H1 (cell line): ENCODE measurements around the gene AURKAIP1. TPM values are rescaled to one million over a fixed set of nuclear protein-coding genes. Genes with fewer than 3 reads are reported as not detected.
A peak's percentile ranks its signal among the peaks of the same experiment; 100 is the strongest.

Experiments
- CBX5 ChIP-seq: fragments of 300-800, 300-1000 bp; sonication (generic); IDR thresholded peaks from 2 replicates; pipeline ENCODE4 v1.7.1; 2016; ENCODE audit warnings: antibody characterized with exemption, low read length, low read depth
- CBX8 ChIP-seq: fragments of 300-800, 300-1000 bp; sonication (generic); IDR thresholded peaks from 2 replicates; pipeline ENCODE4 v1.7.1; 2016; ENCODE audit warnings: low read depth, low read length, borderline replicate concordance
- CEBPB ChIP-seq: IDR thresholded peaks from 2 replicates; pipeline ENCODE4 v1.6.1; 2012; ENCODE audit warnings: low read depth, low read length
- CREB1 ChIP-seq: IDR thresholded peaks from 2 replicates; pipeline ENCODE4 v1.6.1; 2012; ENCODE audit warnings: inconsistent platforms
- EGR1 ChIP-seq: IDR thresholded peaks from 2 replicates; pipeline ENCODE4 v1.6.1; 2011; ENCODE audit warnings: low read depth, low read length, borderline replicate concordance
- MAFK ChIP-seq: IDR thresholded peaks from 2 replicates; pipeline ENCODE4 v1.6.1; 2012; ENCODE audit warnings: low read depth, mild to moderate bottlenecking, improper control_type of control experiment, low read length
- NRF1 ChIP-seq: IDR thresholded peaks from 2 replicates; pipeline ENCODE4 v1.6.1; 2011; ENCODE audit warnings: mild to moderate bottlenecking, low read depth, low read length, improper control_type of control experiment
- POLR2A ChIP-seq, 2 experiments: IDR thresholded peaks; 1 replicate in 1 of 2; 2 replicates in 1 of 2; pipeline ENCODE4 v1.6.1; 2011; ENCODE audit warnings: low read depth in 2 of 2, low read length in 2 of 2, mild to moderate bottlenecking in 2 of 2; ENCODE audit errors: control extremely low read depth in 1 of 2
- POU5F1 ChIP-seq: IDR thresholded peaks from 2 replicates; pipeline ENCODE4 v1.6.1; 2011; ENCODE audit warnings: low read depth, mild to moderate bottlenecking, low read length, moderate library complexity
- RAD21 ChIP-seq, 2 experiments: IDR thresholded peaks in 1 of 2; conservative IDR thresholded peaks in 1 of 2; 2 replicates each; pipeline ENCODE4 v1.6.1; 2011; ENCODE audit warnings: low read depth in 2 of 2, low read length in 2 of 2, improper control_type of control experiment in 1 of 2, inconsistent platforms in 1 of 2, mild to moderate bottlenecking in 1 of 2, moderate library complexity in 1 of 2
- SAP30 ChIP-seq: fragments of 300-600 bp; sonication (generic); IDR thresholded peaks from 2 replicates; pipeline ENCODE4 v1.7.1; 2012; ENCODE audit warnings: low read length, moderate library complexity, mild to moderate bottlenecking, inconsistent platforms; ENCODE audit not compliant: insufficient read depth, insufficient replicate concordance
- SIX5 ChIP-seq: IDR thresholded peaks from 2 replicates; pipeline ENCODE4 v1.6.1; 2011; ENCODE audit warnings: mild to moderate bottlenecking, low read depth, low read length
- SUZ12 ChIP-seq: fragments of 200-600 bp; sonication (generic); IDR thresholded peaks from 2 replicates; pipeline ENCODE4 v1.6.1; 2012; ENCODE audit warnings: mild to moderate bottlenecking, inconsistent platforms, low read length, moderate library complexity, mixed read lengths
- TAF1 ChIP-seq: IDR thresholded peaks from 2 replicates; pipeline ENCODE4 v1.6.1; 2011; ENCODE audit warnings: mild to moderate bottlenecking, low read depth, low read length
- USF2 ChIP-seq: IDR thresholded peaks from 2 replicates; pipeline ENCODE4 v1.6.1; 2011; ENCODE audit warnings: low read length, improper control_type of control experiment
- polyA plus RNA-seq, 7 experiments: library from polyadenylated mRNA; depleted of rRNA in 3 of 7; stranded (reverse) in 5 of 7; unstranded in 2 of 7; fragments of >200 nt in 5 of 7; fragments of 200-250 nt in 2 of 7; gene quantifications; 1 replicate in 5 of 7; 2 replicates in 1 of 7; 4 replicates in 1 of 7; pipeline versions ENCODE4 v1.2.1 to v1.2.3, GENCODE V29; 2011 to 2013; ENCODE audit warnings: missing spikeins in 2 of 7, mixed read lengths in 2 of 7
- total RNA-seq: library from RNA; stranded (reverse); fragmentation: NEBNext Ultra II Directional; extraction: Animal tissue kit (Norgen Biotek cat#: 25700); gene quantifications from 2 replicates; pipeline ENCODE4 v1.2.1, GENCODE V29; 2021

The AURKAIP1 gene
- total and polyA plus RNA-seq, 2 of the 8 experiments (the other 6 are each of a cell fraction or from before 2014, with no cell fraction given), result 87.8 to 194 TPM

GRCh38 chr1:1374929-1375662 is at the start of gene AURKAIP1 (continued):
- no peak for TF ChIP-seq CBX8
- TF ChIP-seq CREB1, result peak; percentile 85
- no peak for TF ChIP-seq SUZ12
- TF ChIP-seq CEBPB, result 0 out of 2 replicates have a peak, but pooled peaks have one; percentile 2
- TF ChIP-seq EGR1, result peak; percentile 56
- no peak for TF ChIP-seq POU5F1
- peak in 1 of 2 experiments; percentile 1; a peak in 1 of 4 replicates for TF ChIP-seq RAD21 (IDR thresholded peaks at IDR 0.05 in 1 of 2, conservative IDR thresholded peaks at IDR 0.05 in 1 of 2; ENCODE audit: low read depth in 2 of 2, low read length in 2 of 2)
- no peak for TF ChIP-seq USF2
- no peak for TF ChIP-seq MAFK
- TF ChIP-seq SIX5, result peak; percentile 81
- TF ChIP-seq TAF1, result peak; percentile 72
- no peak for TF ChIP-seq SAP30
- TF ChIP-seq NRF1, result no peak
- TF ChIP-seq POLR2A (IDR thresholded peaks at IDR 0.05; ENCODE audit: control extremely low read depth in 1 of 2, low read depth in 2 of 2, low read length in 2 of 2), result peak in 1 of 2 experiments; percentile 54; a peak in 1 of 3 replicates
- no peak for TF ChIP-seq CBX5
